Subcutaneous adipose tissue (tissue), 4 donors: ENCODE data around the gene CFAP77. TPM values are rescaled to one million over a fixed set of nuclear protein-coding genes. Genes with fewer than 3 reads are reported as not detected.

ENCODE experiments used
- CTCF ChIP-seq: fragments of 450-650 bp; IDR thresholded peaks from one replicate; pipeline ENCODE4 v1.5.1; 2016; ENCODE audit warnings: low read depth, mild to moderate bottlenecking, control low read depth, antibody characterized with exemption, moderate library complexity
- total RNA-seq, 4 donors: library from RNA; depleted of rRNA; stranded (reverse); fragments of >200 nt; gene quantifications; one replicate each; pipeline ENCODE4 v1.1.0, GENCODE V29; 2016

The CFAP77 gene
- total RNA-seq, 4 donors from 2014 or later: not detected

- TF ChIP-seq CTCF: no peak
These were observed 37.6 kb upstream of the CFAP77 start for GRCh38 chr9:132372177-132373095.

DNA sequence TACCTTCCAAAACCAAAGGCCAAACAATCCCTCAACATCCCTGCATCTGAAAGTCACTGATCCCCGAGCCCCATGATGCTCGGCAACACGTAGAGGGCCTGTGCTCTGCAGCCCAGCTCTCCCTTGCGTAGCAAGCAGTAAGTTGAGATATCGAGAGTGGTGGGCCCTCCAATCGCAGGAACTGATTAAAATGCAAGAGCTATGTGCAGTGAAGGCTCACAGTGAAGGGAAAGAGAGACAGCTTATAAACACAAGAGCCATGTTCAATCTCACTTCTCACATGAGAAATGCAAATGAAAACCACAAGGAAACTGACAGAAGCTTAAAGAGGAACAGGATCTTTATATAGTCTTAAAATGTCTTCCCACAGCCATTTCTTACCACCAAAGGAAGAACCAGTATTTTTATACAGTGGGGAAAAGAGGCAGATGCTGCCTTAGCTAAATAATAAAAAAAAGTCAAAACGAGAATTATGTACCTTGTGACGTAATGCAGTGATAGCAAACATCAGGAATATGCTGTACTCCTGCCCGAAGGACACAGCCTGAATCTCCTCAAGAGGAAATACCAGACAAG is 28.0 kb upstream of the CFAP77 start:
- TF ChIP-seq CTCF: no peak

GRCh38 chr9:132383462-132383883 is 26.5 kb upstream of the CFAP77 start:
- no peak for TF ChIP-seq CTCF

DNA sequence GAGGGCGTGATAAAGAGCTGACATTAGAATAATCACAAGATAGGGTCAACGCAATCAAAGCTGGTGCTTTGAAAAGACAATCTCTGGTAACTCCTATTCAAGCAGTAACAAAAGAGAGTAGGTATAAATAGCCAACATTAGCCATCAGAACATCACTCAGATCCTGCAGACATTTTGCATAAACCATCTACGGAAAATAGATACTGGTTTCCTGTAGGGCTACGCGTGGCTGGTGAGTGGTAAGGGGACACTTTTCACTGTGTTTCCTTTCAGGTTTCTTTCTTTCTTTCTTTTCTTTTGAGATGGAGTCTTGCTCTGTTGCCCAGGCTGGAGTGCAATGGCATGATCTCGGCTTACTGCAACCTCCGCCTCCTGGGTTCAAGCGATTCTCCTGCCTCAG is 25.6 kb upstream of the CFAP77 start:
- no peak for TF ChIP-seq CTCF

DNA sequence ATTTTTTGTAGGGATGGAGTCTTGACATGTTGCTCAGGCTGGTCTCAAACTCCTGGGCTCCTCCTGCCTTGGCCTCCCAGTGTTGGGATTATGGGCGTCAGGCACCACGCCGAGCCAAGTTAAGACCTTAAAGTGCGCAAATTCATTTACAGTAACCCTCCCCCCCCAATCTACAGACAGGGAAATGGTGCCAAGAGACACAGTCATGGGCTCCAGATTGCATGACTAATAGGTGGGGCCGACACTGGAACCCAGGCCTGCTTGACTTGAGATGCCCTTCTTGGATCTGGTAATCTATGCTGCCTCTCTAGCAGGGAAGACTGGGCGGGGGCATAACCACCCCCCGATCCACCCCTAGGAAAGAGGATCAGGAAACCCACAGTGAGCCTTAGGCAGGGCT is 22.9 kb upstream of the CFAP77 start:
- no peak for TF ChIP-seq CTCF

DNA sequence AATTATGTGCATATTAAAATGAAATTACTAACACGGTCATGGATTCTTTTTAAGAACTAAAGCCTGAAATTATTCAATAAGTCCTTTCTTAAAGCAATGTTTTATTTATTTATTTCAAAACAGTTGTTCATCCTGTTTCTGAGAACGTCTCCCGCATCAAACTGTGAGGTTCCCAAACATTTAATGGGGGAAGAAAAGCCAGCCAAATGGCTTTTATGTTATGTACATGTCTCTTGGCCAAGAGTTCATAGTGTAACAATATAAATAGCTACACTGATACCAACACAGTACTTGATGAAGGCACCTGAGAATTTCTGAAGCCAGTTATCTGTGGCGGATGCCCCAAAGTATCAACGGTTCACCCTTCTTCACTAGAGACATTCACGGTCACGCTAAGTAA is 19.0 kb upstream of the CFAP77 start:
- TF ChIP-seq CTCF: no peak

DNA sequence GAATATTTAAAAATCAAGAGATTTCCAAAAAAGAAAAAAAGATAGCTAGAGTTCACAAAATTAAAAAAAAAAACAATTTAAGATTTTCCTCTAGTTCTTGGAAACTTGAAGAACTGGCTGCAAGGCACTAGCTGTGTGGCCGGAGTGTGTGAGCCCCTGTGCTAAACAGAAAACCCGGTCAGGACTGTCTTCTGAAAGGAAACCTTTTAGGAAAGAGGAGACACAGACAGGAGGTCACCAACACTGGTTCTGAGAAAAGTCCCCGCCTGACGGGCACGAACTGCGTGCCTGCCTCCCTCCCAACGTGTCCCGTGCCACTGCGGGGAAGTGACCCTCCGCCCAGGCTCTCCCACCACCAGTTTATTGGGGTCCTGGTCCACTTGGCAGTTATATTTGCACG is 18.6 kb upstream of the CFAP77 start:
- no peak for TF ChIP-seq CTCF
